Fibroblast of the aortic adventitia (primary cell): Measurements from ENCODE around the gene IPO4. TPM values are rescaled to one million over a fixed set of nuclear protein-coding genes. Genes with fewer than 3 reads are reported as not detected.

Source experiments
- DNase-seq: peaks from one replicate; pipeline ENCODE4 v3.0.0-alpha.2; 2010; ENCODE audit warnings: low read depth
- H3K4me3 ChIP-seq: 2 replicates; pipeline ENCODE4 v1.5.1; 2011; ENCODE audit warnings: low read depth, mild to moderate bottlenecking, control low read depth, low read length, moderate library complexity
- CTCF ChIP-seq: IDR thresholded peaks from 2 replicates; pipeline ENCODE4 v1.5.1; 2011; ENCODE audit warnings: mild to moderate bottlenecking, low read length, control low read depth, inconsistent platforms; ENCODE audit not compliant: insufficient read depth
- total RNA-seq: library from RNA; depleted of rRNA; stranded (reverse); fragments of >200 nt; gene quantifications from 2 replicates; pipeline ENCODE4 v1.2.3, GENCODE V29; 2012; ENCODE audit warnings: low replicate concordance

The IPO4 gene
- total RNA-seq, 1 donor, result 44.0 TPM

GRCh38 chr14:24160499-24160849 is 28.1 kb downstream of the IPO4 start:
- no peak overlapping the region for H3K4me3 ChIP-seq
- TF ChIP-seq CTCF, result no peak
- DNase-seq, result no peak

- H3K4me3 ChIP-seq, result no peak overlapping the region
- TF ChIP-seq CTCF, result no peak
- DNase-seq, result no peak
Observed at GRCh38 chr14:24159777-24160498, 28.7 kb downstream of the IPO4 start.

- no peak overlapping the region for H3K4me3 ChIP-seq
- no peak for DNase-seq
- TF ChIP-seq CTCF, result no peak
Observed at GRCh38 chr14:24157331-24157730, 31.3 kb downstream of the IPO4 start.

- no peak overlapping the region for H3K4me3 ChIP-seq
- TF ChIP-seq CTCF, result no peak
- DNase-seq, result no peak
Observed at GRCh38 chr14:24156840-24157239, 31.8 kb downstream of the IPO4 start.

- DNase-seq, result no peak
- H3K4me3 ChIP-seq, result no peak overlapping the region
- TF ChIP-seq CTCF, result no peak
Observed at GRCh38 chr14:24155100-24155499, 33.5 kb downstream of the IPO4 start.

- no peak for TF ChIP-seq CTCF
- DNase-seq, result no peak
- H3K4me3 ChIP-seq, result no peak overlapping the region
Observed at GRCh38 chr14:24151404-24152080, 37.1 kb downstream of the IPO4 start.
